Adipose tissue (tissue), 3 donors: ENCODE measurements around the gene SNTB2. TPM values are rescaled to one million over a fixed set of nuclear protein-coding genes. Genes with fewer than 3 reads are reported as not detected.

Experiments used
- H3K27ac ChIP-seq: one replicate; pipeline ENCODE4 v1.5.1; 2013; ENCODE audit warnings: low read depth, low read length
- WGBS, 3 donors: extraction: QIAGEN DNeasy Blood & Tissue Kit; methylation state at CpG; one replicate each; pipeline ENCODE4 v1.1.7; 2013; 5-methylcytosine and 5-hydroxymethylcytosine counted together
- polyA plus RNA-seq, 3 donors: library from polyadenylated mRNA; stranded (reverse); fragments of 200-250 nt; gene quantifications; one replicate each; pipeline ENCODE4 v1.2.3, GENCODE V29; 2013
- donor health status: healthy with polysubstance abuse.
- donor health status: Bipolar disorder and iron deficiency.
- donor health status: healthy.

Gene SNTB2
- polyA plus RNA-seq, 3 donors, result 3.3 to 20.9 (median 8.9) TPM

DNA sequence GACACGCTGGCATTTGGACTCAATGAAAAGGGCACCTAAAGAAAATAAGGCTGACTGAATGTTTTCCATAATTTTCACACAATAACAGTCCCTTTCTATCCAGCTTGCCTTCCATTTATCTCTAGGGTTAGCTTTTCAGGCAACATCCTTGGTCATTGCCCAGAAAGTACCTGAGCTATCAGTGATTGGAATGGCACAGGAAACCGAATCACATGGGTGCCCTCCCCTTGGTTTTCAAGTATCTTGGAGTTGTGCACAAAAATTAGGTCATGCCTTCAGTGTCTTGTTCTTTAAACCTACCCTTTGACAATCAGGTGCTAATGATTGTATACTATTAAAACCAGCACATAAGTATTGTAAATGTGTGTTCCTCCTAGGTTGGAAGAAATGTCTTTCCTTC, 120.9 kb downstream of the SNTB2 start:
- no peak overlapping the region for H3K27ac ChIP-seq
- 86 to 94% (median 90%) methylated on average over 2 of the region's 2 CpGs for WGBS, 3 donors

GRCh38 chr16:69309316-69309715, 122.4 kb downstream of the SNTB2 start:
- WGBS, 3 donors, result 80 to 90% (median 89%) methylated on average over 12 of the region's 12 CpGs
- no peak overlapping the region for H3K27ac ChIP-seq

- WGBS, 3 donors, result 9% methylated on average over 65 to 70 of the region's 70 CpGs
Measured at GRCh38 chr16:69310653-69311532, 123.9 kb downstream of the SNTB2 start, which contains the start of gene VPS4A. Gene VPS4A, plus strand, starts transcription at chr16:69311350. Its CDS starts 162 bp downstream, at chr16:69311512.

DNA sequence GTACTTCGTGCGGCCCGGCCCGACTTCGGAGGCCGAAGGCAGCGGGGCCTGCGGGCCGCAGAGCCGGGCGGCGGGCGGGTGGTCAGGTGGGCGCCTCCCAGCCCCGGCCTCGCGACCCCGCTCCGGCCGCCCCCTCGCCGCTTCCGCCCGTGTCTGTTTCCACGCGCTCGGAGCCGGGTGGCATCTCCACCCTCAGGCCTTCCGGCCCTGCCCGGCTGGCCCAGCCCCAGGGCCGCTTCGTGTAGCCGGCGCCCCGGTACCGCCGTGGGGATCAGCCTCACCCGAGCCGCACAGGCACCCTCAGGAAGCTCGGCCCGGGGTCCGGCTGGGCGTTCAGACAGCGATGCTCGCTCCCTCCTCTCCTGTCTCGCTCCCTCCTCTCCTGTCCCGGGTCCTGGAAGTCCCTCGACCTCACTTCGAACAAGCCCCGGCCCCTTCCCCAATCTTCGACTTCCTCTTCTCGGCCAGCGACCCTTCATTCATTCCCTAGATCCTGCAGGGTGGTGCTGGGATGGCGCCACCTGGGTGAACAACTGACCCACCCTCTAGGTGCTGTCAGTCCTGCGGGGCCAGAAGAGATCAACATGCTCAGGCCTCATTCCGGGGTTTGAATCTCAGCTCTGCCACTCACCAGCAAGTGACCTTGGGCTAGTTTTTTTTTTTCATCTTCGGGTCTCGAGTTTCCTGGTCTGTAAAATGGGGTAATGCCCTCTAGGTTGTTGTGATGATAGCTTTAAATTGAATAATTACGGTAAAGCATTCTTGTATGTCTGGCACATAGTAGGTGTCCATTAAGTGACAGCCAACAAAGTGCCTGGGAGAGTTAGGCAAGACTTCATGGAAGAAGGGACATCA, 124.8 kb downstream of the SNTB2 start:
- H3K27ac ChIP-seq, result no peak overlapping the region
- WGBS, 3 donors, result 1 to 2% (median 2%) methylated on average over 36 to 58 of the region's 59 CpGs

More at GRCh38 chr16:69310653-69311532, 123.9 kb downstream of the SNTB2 start, which contains the start of gene VPS4A:
- no peak within 1 kb of the TSS for H3K27ac ChIP-seq

DNA sequence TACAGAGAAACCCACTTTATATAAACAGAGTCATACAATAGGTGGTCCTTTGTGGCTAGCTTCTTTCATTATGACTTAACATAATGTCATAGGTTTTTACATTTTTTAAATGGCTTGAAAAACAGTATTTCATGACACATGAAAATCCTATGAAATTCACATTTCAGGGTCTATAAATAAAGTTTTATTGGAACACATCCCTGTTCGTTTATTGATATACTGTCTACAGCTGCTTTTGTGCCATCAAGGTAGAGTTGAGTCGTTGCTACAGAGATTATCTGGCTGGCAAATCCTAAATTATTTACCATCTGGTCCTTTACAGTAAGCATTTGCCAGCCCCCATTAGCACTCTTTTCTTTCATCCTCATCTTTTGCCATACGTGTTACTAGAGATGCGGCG, 126.5 kb downstream of the SNTB2 start:
- no peak overlapping the region for H3K27ac ChIP-seq
- 92 to 95% (median 95%) methylated on average over 5 of the region's 5 CpGs for WGBS, 3 donors

- no peak overlapping the region for H3K27ac ChIP-seq
- 67 to 92% (median 89%) methylated on average over 11 of the region's 11 CpGs for WGBS, 3 donors
Measured at GRCh38 chr16:69314534-69314933, 127.6 kb downstream of the SNTB2 start.

DNA sequence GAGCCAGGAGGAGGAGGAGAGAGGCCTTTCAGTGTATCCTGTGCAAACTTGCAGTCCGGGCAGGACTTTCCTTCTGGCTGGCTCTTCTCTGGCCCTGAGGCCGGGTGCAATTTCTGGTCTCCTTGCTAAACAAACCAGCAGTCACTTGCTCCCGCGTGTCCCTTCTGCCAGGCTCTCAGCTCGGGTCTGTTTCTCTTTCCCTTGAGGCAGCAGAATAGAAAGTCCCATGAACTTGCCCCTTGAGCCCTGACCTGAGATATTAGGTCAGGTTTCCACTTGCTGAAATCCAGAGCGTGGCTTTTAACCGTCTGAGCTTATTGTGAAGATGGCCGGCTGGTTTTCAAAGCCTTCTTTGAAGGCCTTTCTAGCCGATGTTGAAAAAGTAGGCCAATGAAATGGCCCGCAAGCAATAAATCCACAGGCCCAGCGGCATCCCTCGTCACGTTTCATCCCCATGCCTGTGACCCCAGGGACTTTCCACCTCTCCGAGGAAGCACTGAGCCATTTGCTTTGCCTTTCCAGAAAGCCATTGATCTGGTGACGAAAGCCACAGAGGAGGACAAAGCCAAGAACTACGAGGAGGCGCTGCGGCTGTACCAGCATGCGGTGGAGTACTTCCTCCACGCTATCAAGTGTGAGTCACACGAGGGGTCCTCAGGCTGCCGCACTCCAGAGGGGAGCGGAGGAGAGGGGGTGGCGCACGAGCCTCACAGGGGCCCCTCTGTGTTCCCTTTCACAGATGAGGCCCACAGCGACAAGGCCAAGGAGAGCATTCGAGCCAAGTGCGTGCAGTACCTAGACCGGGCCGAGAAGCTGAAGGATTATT, 128.7 kb downstream of the SNTB2 start:
- no peak overlapping the region for H3K27ac ChIP-seq
- whole genome bisulfite sequencing, 3 donors, result 81 to 88% (median 85%) methylated on average over 30 of the region's 30 CpGs

DNA sequence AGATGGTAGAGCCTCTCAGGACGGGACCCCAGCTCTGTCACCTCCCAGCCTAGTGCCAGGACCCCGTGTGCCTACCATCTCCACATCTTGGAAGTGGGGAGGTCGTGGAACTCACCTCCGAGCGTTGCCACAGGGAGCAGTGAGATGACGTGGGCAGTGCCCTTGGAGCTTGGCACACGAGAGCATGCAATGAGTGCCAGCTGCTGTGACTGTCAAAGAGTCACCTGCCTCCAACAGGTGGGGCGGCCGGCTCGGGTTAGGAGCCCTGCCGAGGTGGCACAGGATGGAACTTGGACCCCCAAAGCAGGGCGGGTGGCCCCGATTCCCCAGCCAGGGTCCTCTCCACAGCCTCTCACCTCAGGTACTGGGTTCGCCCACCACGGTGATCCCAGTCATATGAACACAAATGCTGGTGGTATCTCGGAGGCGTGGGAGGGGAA, 129.7 kb downstream of the SNTB2 start:
- no peak overlapping the region for H3K27ac ChIP-seq
- WGBS, 3 donors, result 76 to 94% (median 94%) methylated on average over 17 of the region's 17 CpGs

GRCh38 chr16:69318177-69318910, 131.4 kb downstream of the SNTB2 start:
- H3K27ac ChIP-seq, result no peak overlapping the region
- WGBS, 3 donors, result 83 to 95% (median 93%) methylated on average over 30 of the region's 30 CpGs

GRCh38 chr16:69318911-69319289, 131.9 kb downstream of the SNTB2 start:
- WGBS, 3 donors, result 77 to 80% (median 78%) methylated on average over 10 of the region's 10 CpGs
- H3K27ac ChIP-seq, result no peak overlapping the region

GRCh38 chr16:69319381-69319780, 132.4 kb downstream of the SNTB2 start:
- no peak overlapping the region for H3K27ac ChIP-seq
- WGBS, 3 donors, result 92 to 93% (median 93%) methylated on average over 9 of the region's 9 CpGs

DNA sequence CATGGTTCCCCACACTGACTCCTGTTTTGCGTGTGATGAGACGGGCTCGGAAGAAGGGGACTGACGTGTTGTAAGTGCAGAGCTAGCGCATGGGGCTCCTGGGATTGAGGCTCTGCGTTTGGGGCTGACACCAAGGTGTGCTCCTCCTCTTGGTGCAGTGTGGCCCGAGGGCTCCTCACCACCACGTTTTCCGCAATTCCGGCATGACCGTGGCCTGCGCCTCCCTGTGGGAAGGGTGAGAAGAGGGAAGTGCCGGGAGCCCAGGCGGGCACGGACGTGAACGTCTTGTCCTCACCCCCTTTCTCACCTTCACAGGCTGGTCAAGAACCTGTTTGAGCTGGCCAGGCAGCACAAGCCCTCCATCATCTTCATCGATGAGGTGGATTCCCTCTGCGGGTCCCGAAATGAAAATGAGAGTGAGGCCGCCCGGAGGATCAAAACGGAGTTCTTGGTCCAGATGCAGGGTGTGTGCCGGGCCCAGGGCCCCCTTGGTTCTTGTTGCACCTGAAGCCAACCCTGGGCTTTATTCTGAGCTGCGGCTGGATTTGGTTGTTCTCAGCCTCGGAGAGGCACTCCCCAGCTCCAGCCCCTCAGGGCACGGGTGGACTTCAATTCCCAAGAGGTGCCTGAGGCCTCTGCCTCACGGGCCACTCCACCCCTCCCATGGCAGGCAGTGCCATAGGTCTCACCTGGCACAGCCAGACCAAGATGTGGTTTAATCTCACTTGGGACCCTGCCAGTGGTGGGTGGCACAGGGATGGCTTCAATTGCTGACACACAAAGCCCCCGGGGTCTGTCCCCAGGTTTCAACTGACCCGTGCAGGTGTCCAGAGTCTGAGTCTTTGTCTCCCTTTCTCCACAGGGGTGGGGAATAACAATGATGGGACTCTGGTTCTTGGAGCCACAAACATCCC, 133.1 kb downstream of the SNTB2 start:
- H3K27ac ChIP-seq, result no peak overlapping the region

DNA sequence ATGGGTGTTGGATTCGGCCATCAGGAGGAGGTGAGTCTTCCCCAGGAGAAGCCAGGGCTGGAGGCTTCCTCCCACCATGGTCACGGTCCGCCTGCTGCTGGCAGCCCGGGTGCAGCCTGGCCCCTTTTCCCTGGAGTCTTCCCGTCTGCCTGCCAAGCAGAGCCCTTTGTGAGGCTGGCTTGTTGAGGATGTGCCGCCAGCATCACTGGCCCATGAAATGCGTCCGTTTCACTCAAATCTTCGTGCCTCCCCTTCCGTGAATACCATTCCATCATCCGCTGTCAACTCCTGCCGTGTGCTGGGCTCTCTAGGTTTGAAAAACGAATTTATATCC, 133.7 kb downstream of the SNTB2 start:
- 85 to 89% (median 86%) methylated on average over 13 of the region's 13 CpGs for WGBS, 3 donors

More for the DNA sequence above, 133.1 kb downstream of the SNTB2 start:
- 90 to 92% (median 92%) methylated on average over 30 of the region's 30 CpGs for WGBS, 3 donors

GRCh38 chr16:69321080-69321479, 134.1 kb downstream of the SNTB2 start:
- 91 to 93% (median 91%) methylated on average over 22 of the region's 22 CpGs for WGBS, 3 donors
- no peak overlapping the region for H3K27ac ChIP-seq

More for the DNA sequence above, 133.7 kb downstream of the SNTB2 start:
- no peak overlapping the region for H3K27ac ChIP-seq

DNA sequence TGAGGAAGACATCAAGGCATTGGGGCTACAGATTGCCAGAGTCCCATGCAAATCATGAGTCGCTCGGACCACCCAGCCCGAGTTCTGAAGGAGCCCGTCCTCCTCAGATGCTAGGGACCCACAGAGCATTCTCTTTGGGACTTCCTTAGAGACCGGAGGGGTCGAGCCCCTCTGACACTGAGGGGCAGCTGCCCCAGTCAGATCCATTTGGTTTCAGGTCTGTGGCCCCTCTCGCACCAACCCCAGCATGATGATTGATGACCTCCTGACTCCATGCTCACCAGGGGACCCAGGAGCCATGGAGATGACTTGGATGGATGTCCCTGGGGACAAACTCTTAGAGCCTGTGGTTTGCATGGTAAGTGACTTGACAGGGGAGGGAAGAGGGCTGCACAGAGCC, 135.4 kb downstream of the SNTB2 start:
- H3K27ac ChIP-seq, result no peak overlapping the region
- WGBS, 3 donors, result 84 to 92% (median 89%) methylated on average over 7 of the region's 7 CpGs

DNA sequence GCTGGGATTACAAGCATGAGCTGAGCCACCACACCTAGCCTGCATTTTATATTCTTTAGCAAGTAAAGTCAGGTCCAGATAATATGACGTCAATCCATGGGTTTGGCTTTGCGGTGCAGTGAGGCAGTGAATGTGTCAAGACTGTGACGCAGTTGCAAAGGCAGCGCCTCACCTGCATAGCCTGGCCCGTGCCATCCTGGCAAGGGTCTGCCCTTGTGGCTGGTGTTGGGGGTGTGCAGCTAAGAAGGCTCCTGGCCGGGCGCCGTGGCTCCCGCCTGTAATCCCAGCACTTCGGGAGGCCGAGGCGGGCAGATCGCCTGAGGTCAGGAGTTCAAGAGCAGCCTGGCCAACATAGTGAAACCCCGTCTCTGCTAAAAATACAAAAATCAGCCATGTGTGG, 136.5 kb downstream of the SNTB2 start:
- no peak overlapping the region for H3K27ac ChIP-seq
- WGBS, 3 donors, result 91 to 95% (median 92%) methylated on average over 14 of the region's 14 CpGs
